K562 (cell line): ENCODE measurements around the gene DAD1. TPM values are rescaled to one million over a fixed set of nuclear protein-coding genes. Genes with fewer than 3 reads are reported as not detected.

ENCODE experiments used
- JUNB ChIP-seq: fragments of 450-650 bp; formaldehyde crosslinking; conservative IDR thresholded peaks from 2 replicates; pipeline ENCODE4 v1.4.0; 2020; ENCODE audit warnings: mild to moderate bottlenecking
- NCOA6 ChIP-seq: fragments of 450-650 bp; IDR thresholded peaks from 2 replicates; pipeline ENCODE4 v1.6.1; 2017; ENCODE audit warnings: mild to moderate bottlenecking
- PML ChIP-seq: IDR thresholded peaks from 2 replicates; pipeline ENCODE4 v1.6.1; 2012; ENCODE audit warnings: low read length, inconsistent platforms
- RAD51 ChIP-seq: fragments of 450-650 bp; IDR thresholded peaks from 2 replicates; pipeline ENCODE4 v1.7.1; 2016; ENCODE audit warnings: low read depth, mild to moderate bottlenecking, borderline replicate concordance
- SRSF3 ChIP-seq: fragments of 200-400 bp; formaldehyde crosslinking; IDR thresholded peaks from 2 replicates; pipeline ENCODE4 v1.6.1; 2016; ENCODE audit warnings: mild to moderate bottlenecking, low read length, moderate library complexity; ENCODE audit not compliant: insufficient read depth
- ZNF184 ChIP-seq: sonication (generic); formaldehyde crosslinking; IDR thresholded peaks from 2 replicates; pipeline ENCODE4 v1.5.0; 2020; ENCODE audit warnings: missing genetic modification reagents
- ZNF311 ChIP-seq: fragments of 250-450 bp; sonication (Bioruptor Pico); IDR thresholded peaks from 2 replicates; pipeline ENCODE4 v1.4.0; 2020; ENCODE audit warnings: mild to moderate bottlenecking, moderate library complexity
- ZNF75A ChIP-seq: fragments of 450-650 bp; formaldehyde crosslinking; IDR thresholded peaks from 2 replicates; pipeline ENCODE4 v1.4.0; 2020; ENCODE audit warnings: mild to moderate bottlenecking
- polyA plus RNA-seq, 8 experiments: library from polyadenylated mRNA; depleted of rRNA in 4 of 8; stranded (reverse) in 5 of 8; unstranded in 3 of 8; fragments of >200 nt; fragmentation: Nextera tagmentation in 2 of 8; fragmentation: Illumina TruSeq in 1 of 8; extraction: Ambion mirVana in 2 of 8; extraction: Trizol in 1 of 8; gene quantifications; 2 replicates each; pipeline versions ENCODE4 v1.2.1 to v1.2.3, GENCODE V29; 2011 to 2014; ENCODE audit warnings: inconsistent platforms in 1 of 8, missing spikeins in 1 of 8
- total RNA-seq, 7 experiments: library from RNA; depleted of rRNA in 6 of 7; stranded (reverse); fragments of >200 nt in 6 of 7; fragmentation: Illumina TruSeq in 2 of 7; extraction: Trizol in 2 of 7; gene quantifications; 2 replicates each; pipeline versions ENCODE4 v1.2.1 to v1.2.3, GENCODE V29; 2011 to 2021; ENCODE audit warnings: low replicate concordance in 1 of 7
- TF ChIP-seq, protein P1 (sequence below), 2 experiments: fragments of 450-650 bp; IDR thresholded peaks; 2 replicates each; pipeline ENCODE4 v1.6.1; 2016; ENCODE audit warnings: mild to moderate bottlenecking in 2 of 2, borderline replicate concordance in 1 of 2, low read depth in 1 of 2, moderate library complexity in 1 of 2
- TF ChIP-seq, protein P2 (sequence below): IDR thresholded peaks from 2 replicates; pipeline ENCODE4 v1.6.1; 2014; ENCODE audit warnings: antibody characterized with exemption
- TF ChIP-seq, protein P3 (sequence below): fragments of 250-450 bp; sonication (Bioruptor Pico); IDR thresholded peaks from 2 replicates; pipeline ENCODE4 v1.5.0; 2021; ENCODE audit warnings: mild to moderate bottlenecking, borderline replicate concordance
- TF ChIP-seq, protein P4 (sequence below): fragments of 450-650 bp; formaldehyde crosslinking; IDR thresholded peaks from 2 replicates; pipeline ENCODE4 v1.4.0; 2022; ENCODE audit warnings: mild to moderate bottlenecking, moderate library complexity

Gene DAD1
- total and polyA plus RNA-seq, 9 of the 15 experiments (the other 6 are each of a cell fraction or from before 2014, with no cell fraction given), result 104 to 617 (median 222) TPM

DNA sequence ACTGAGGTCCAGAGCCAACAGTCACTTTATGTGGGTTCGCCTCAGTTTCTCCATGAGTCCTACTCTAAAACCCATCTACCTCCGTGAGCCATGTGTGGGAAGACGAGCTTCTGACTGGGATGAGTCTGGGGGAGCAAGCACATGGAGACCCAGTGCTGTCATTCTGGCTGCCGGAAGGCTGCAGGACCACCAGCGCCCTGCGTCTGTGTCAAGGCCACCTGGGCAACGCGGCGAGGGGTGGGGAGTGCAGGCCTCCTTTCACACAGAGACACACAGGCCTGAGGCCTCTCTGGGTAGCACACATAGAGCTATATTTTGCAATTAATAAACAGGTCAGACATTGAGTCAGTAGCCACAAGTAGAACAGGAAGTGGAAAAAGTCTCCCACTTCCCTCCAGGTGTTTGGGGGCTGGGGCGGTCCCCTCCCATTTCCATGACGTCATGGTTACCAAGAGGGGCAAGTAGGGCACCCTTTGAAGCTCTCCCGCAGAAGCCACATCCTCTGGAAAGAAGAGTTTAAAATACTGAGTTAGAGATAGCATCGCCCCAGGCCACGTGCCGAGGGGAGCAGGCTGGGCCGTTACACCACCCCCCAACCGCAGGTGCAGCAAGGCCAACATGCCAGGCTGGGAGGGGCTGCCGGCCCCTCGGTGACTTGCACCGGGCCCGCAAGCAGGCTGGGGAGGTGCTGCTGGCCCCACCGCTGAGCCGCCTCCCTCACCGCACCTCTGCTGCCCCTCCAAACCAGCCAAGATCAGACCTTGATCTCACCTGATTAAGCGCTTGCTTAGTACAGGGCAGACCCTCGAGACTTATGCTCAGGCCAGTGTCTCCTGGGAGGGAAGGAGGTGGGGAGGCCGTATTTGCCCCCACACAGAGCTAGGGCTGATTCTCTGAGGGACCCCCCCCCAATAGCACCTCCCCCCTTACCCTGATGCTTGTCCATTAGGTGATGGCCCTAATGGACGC lies 32.7 kb downstream of the DAD1 start (continued):
- TF ChIP-seq, protein P1, sequence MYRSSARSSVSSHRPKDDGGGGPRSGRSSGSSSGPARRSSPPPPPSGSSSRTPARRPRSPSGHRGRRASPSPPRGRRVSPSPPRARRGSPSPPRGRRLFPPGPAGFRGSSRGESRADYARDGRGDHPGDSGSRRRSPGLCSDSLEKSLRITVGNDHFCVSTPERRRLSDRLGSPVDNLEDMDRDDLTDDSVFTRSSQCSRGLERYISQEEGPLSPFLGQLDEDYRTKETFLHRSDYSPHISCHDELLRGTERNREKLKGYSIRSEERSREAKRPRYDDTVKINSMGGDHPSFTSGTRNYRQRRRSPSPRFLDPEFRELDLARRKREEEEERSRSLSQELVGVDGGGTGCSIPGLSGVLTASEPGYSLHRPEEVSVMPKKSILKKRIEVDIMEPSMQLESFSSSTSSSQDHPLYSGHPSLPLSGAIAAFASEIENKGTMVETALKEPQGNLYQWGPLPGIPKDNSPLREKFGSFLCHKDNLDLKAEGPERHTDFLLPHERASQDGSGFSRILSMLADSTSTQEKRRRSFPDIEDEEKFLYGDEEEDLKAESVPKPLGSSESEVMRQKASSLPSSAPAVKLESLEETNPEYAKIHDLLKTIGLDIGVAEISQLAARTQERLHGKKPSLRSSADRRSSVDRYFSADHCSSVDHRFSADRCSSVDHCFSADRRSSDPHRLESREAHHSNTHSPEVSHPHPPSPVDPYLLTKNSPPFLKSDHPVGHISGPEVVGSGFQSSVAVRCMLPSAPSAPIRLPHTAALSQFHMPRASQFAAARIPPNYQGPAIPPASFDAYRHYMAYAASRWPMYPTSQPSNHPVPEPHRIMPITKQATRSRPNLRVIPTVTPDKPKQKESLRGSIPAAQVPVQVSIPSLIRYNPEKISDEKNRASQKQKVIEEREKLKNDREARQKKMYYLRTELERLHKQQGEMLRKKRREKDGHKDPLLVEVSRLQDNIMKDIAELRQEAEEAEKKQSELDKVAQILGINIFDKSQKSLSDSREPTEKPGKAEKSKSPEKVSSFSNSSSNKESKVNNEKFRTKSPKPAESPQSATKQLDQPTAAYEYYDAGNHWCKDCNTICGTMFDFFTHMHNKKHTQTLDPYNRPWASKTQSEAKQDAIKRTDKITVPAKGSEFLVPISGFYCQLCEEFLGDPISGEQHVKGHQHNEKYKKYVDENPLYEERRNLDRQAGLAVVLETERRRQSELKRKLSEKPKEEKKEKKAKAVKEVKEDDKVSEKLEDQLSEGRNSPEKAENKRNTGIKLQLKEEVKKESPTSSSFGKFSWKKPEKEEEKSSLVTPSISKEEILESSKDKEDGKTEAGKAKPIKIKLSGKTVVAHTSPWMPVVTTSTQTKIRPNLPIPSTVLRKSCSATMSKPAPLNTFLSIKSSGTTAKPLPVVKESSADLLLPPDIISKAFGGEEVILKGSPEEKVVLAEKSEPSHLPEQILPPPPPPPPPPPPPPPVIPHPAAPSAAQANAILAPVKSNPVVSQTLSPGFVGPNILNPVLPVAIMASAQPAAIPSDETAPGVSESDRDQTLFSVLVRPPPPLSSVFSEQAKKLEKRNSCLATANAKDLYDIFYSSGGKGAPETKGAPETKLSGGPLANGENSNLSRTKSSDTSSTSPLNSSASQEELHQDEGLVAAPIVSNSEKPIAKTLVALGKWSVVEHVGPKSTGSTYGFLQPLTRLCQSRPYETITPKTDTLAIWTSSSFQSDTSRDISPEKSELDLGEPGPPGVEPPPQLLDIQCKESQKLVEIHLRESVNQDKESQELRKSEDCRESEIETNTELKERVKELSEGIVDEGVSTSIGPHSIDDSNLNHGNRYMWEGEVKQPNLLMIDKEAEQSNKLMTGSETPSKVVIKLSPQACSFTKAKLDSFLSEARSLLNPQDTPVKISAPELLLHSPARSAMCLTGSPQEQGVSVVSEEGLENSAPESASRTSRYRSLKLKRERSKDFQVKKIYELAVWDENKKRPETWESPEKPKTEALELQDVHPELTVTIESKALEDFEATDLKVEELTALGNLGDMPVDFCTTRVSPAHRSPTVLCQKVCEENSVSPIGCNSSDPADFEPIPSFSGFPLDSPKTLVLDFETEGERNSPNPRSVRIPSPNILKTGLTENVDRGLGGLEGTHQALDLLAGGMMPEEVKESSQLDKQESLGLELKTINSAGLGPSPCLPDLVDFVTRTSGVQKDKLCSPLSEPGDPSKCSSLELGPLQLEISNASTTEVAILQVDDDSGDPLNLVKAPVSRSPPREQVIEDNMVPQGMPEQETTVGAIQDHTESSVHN (IDR thresholded peaks at IDR 0.05; ENCODE audit: borderline replicate concordance in 1 of 2, low read depth in 1 of 2), result no peak
- TF ChIP-seq, protein P2, sequence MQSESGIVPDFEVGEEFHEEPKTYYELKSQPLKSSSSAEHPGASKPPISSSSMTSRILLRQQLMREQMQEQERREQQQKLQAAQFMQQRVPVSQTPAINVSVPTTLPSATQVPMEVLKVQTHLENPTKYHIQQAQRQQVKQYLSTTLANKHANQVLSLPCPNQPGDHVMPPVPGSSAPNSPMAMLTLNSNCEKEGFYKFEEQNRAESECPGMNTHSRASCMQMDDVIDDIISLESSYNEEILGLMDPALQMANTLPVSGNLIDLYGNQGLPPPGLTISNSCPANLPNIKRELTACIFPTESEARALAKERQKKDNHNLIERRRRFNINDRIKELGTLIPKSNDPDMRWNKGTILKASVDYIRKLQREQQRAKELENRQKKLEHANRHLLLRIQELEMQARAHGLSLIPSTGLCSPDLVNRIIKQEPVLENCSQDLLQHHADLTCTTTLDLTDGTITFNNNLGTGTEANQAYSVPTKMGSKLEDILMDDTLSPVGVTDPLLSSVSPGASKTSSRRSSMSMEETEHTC, result 0 out of 2 replicates have a peak, but pooled peaks have one; percentile 45
- TF ChIP-seq ZNF311 (CRISPR knock-in tag), result 0 out of 2 replicates have a peak, but pooled peaks have one; percentile 44
- peak; percentile 72 for TF ChIP-seq JUNB (CRISPR knock-in tag)
- no peak for TF ChIP-seq SRSF3
- no peak for TF ChIP-seq ZNF75A (CRISPR knock-in tag)
- TF ChIP-seq, protein P3, sequence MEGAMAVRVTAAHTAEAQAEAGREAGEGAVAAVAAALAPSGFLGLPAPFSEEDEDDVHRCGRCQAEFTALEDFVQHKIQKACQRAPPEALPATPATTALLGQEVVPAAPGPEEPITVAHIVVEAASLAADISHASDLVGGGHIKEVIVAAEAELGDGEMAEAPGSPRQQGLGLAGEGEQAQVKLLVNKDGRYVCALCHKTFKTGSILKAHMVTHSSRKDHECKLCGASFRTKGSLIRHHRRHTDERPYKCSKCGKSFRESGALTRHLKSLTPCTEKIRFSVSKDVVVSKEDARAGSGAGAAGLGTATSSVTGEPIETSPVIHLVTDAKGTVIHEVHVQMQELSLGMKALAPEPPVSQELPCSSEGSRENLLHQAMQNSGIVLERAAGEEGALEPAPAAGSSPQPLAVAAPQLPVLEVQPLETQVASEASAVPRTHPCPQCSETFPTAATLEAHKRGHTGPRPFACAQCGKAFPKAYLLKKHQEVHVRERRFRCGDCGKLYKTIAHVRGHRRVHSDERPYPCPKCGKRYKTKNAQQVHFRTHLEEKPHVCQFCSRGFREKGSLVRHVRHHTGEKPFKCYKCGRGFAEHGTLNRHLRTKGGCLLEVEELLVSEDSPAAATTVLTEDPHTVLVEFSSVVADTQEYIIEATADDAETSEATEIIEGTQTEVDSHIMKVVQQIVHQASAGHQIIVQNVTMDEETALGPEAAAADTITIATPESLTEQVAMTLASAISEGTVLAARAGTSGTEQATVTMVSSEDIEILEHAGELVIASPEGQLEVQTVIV (CRISPR knock-in tag), result no peak
- TF ChIP-seq NCOA6, result no peak
- TF ChIP-seq RAD51, result no peak
- TF ChIP-seq ZNF184 (CRISPR knock-in tag), result no peak
- TF ChIP-seq, protein P4, sequence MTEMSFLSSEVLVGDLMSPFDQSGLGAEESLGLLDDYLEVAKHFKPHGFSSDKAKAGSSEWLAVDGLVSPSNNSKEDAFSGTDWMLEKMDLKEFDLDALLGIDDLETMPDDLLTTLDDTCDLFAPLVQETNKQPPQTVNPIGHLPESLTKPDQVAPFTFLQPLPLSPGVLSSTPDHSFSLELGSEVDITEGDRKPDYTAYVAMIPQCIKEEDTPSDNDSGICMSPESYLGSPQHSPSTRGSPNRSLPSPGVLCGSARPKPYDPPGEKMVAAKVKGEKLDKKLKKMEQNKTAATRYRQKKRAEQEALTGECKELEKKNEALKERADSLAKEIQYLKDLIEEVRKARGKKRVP, result 0 out of 2 replicates have a peak, but pooled peaks have one; percentile 19
- TF ChIP-seq PML, result no peak
